GM12878 (cell line): ENCODE results near the gene LETM1. TPM values are rescaled to one million over a fixed set of nuclear protein-coding genes. Genes with fewer than 3 reads are reported as not detected.

ENCODE experiments used
- CHD1 ChIP-seq: IDR thresholded peaks from 2 replicates; pipeline ENCODE4 v1.6.1; 2012; ENCODE audit warnings: low read depth, low read length, improper control_type of control experiment
- HDAC6 ChIP-seq: fragments of 200-600 bp; sonication (generic); IDR thresholded peaks from one replicate; pipeline ENCODE4 v1.8.0; 2017; ENCODE audit warnings: antibody characterized with exemption; ENCODE audit not compliant: unreplicated experiment
- NFYB ChIP-seq: IDR thresholded peaks from 2 replicates; pipeline ENCODE4 v1.6.1; 2011; ENCODE audit warnings: low read depth, mild to moderate bottlenecking, low read length, improper control_type of control experiment, moderate library complexity; ENCODE audit not compliant: insufficient read depth
- SIX5 ChIP-seq: IDR thresholded peaks from 2 replicates; pipeline ENCODE4 v1.6.1; 2011; ENCODE audit warnings: mild to moderate bottlenecking, low read depth, low read length, moderate library complexity; ENCODE audit not compliant: severe bottlenecking
- polyA plus RNA-seq, 11 experiments: library from polyadenylated mRNA; depleted of rRNA in 4 of 11; unstranded in 6 of 11; stranded (reverse) in 5 of 11; fragments of >200 nt; fragmentation: Nextera tagmentation in 4 of 11; fragmentation: Illumina TruSeq in 1 of 11; extraction: Ambion mirVana in 4 of 11; extraction: Trizol in 1 of 11; gene quantifications; 1 replicate in 1 of 11; 2 replicates in 10 of 11; pipeline versions ENCODE4 v1.2.1 to v1.2.3, GENCODE V29; 2011 to 2016; ENCODE audit warnings: inconsistent platforms in 2 of 11, missing spikeins in 2 of 11, low read depth in 1 of 11
- total RNA-seq, 4 experiments: library from RNA; depleted of rRNA in 3 of 4; stranded (reverse); fragments of >200 nt in 3 of 4; fragmentation: Illumina TruSeq in 1 of 4; extraction: Trizol in 1 of 4; gene quantifications; 2 replicates each; pipeline versions ENCODE4 v1.2.1 to v1.2.3, GENCODE V29; 2013 to 2021
- TF ChIP-seq, protein P1 (sequence below): fragments of 450-650 bp; IDR thresholded peaks from 2 replicates; pipeline ENCODE4 v1.6.1; 2018; ENCODE audit warnings: mild to moderate bottlenecking, low read depth, moderate library complexity; ENCODE audit not compliant: partially characterized antibody
- TF ChIP-seq, protein P2 (sequence below): fragments of 450-650 bp; IDR thresholded peaks from 2 replicates; pipeline ENCODE4 v1.6.1; 2018; ENCODE audit warnings: borderline replicate concordance, mild to moderate bottlenecking; ENCODE audit not compliant: partially characterized antibody
- TF ChIP-seq, protein P3 (sequence below): fragments of 450-650 bp; formaldehyde crosslinking; IDR thresholded peaks from 2 replicates; pipeline ENCODE4 v1.4.0; 2022; ENCODE audit warnings: mild to moderate bottlenecking, moderate library complexity

Gene LETM1
- total and polyA plus RNA-seq, 10 of the 15 experiments (the other 5 are each of a cell fraction or from before 2014, with no cell fraction given), result 2.6 to 65.2 (median 30.2) TPM

DNA sequence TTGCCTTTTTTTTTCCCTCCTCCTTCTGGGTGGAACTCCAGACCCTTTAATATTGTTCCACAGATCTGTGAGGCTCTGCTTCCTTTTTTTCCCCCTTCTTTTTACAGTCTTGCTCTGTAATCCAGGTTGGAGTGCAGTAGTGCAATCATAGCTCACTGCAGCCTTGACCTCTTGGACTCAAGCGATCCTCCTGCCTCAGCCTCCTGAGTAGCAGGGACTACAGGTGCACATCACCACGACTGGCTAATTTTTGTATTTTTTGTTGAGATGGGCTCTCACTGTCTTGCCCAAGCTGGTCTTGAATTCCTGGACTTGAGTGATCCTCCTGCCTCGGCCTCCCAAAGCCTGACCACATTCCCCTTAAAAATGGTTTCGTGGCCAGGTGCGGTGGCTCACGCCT, 42.1 kb upstream of the LETM1 start (continued):
- TF ChIP-seq, protein P1, sequence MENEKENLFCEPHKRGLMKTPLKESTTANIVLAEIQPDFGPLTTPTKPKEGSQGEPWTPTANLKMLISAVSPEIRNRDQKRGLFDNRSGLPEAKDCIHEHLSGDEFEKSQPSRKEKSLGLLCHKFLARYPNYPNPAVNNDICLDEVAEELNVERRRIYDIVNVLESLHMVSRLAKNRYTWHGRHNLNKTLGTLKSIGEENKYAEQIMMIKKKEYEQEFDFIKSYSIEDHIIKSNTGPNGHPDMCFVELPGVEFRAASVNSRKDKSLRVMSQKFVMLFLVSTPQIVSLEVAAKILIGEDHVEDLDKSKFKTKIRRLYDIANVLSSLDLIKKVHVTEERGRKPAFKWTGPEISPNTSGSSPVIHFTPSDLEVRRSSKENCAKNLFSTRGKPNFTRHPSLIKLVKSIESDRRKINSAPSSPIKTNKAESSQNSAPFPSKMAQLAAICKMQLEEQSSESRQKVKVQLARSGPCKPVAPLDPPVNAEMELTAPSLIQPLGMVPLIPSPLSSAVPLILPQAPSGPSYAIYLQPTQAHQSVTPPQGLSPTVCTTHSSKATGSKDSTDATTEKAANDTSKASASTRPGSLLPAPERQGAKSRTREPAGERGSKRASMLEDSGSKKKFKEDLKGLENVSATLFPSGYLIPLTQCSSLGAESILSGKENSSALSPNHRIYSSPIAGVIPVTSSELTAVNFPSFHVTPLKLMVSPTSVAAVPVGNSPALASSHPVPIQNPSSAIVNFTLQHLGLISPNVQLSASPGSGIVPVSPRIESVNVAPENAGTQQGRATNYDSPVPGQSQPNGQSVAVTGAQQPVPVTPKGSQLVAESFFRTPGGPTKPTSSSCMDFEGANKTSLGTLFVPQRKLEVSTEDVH, result no peak
- TF ChIP-seq NFYB (no peak), CHD1 (no peak), HDAC6 (no peak), SIX5 (no peak)
- TF ChIP-seq, protein P2, sequence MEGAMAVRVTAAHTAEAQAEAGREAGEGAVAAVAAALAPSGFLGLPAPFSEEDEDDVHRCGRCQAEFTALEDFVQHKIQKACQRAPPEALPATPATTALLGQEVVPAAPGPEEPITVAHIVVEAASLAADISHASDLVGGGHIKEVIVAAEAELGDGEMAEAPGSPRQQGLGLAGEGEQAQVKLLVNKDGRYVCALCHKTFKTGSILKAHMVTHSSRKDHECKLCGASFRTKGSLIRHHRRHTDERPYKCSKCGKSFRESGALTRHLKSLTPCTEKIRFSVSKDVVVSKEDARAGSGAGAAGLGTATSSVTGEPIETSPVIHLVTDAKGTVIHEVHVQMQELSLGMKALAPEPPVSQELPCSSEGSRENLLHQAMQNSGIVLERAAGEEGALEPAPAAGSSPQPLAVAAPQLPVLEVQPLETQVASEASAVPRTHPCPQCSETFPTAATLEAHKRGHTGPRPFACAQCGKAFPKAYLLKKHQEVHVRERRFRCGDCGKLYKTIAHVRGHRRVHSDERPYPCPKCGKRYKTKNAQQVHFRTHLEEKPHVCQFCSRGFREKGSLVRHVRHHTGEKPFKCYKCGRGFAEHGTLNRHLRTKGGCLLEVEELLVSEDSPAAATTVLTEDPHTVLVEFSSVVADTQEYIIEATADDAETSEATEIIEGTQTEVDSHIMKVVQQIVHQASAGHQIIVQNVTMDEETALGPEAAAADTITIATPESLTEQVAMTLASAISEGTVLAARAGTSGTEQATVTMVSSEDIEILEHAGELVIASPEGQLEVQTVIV, result no peak
- TF ChIP-seq, protein P3, sequence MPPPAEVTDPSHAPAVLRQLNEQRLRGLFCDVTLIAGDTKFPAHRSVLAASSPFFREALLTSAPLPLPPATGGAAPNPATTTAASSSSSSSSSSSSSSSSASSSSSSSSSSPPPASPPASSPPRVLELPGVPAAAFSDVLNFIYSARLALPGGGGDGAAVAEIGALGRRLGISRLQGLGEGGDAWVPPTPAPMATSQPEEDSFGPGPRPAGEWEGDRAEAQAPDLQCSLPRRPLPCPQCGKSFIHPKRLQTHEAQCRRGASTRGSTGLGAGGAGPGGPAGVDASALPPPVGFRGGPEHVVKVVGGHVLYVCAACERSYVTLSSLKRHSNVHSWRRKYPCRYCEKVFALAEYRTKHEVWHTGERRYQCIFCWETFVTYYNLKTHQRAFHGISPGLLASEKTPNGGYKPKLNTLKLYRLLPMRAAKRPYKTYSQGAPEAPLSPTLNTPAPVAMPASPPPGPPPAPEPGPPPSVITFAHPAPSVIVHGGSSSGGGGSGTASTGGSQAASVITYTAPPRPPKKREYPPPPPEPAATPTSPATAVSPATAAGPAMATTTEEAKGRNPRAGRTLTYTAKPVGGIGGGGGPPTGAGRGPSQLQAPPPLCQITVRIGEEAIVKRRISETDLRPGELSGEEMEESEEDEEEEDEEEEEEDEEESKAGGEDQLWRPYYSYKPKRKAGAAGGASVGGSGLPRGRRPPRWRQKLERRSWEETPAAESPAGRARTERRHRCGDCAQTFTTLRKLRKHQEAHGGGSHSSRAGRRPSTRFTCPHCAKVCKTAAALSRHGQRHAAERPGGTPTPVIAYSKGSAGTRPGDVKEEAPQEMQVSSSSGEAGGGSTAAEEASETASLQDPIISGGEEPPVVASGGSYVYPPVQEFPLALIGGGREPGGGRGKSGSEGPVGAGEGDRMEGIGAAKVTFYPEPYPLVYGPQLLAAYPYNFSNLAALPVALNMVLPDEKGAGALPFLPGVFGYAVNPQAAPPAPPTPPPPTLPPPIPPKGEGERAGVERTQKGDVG (CRISPR knock-in tag), result no peak
- TF ChIP-seq, all 136 proteins: peak for 0
